IMR-90 (cell line): ENCODE results near the gene USP54. TPM values are rescaled to one million over a fixed set of nuclear protein-coding genes. Genes with fewer than 3 reads are reported as not detected.

Experiments used
- ATAC-seq: fragments of 200-7000 bp; cut with Tn5 transposase; 2 replicates; pipeline ENCODE4 v1.9.1; 2020; ENCODE audit warnings: low read depth, mild to moderate bottlenecking, moderate library complexity
- BruUV-seq: library from RNA; stranded (reverse); fragments of 400-500 nt; replicated peaks from 2 replicates; lab custom pipeline; 2021; lab: Mats Ljungman, UMichigan
- CTCF ChIA-PET: fragments of 300-600 bp; formaldehyde crosslinking; extraction: SDS; loops from one replicate; lab custom pipeline; 2021; ENCODE audit warnings: antibody characterized with exemption; lab: Yijun Ruan, JAX
- POLR2A ChIA-PET: fragments of 300-600 bp; sonication (Branson Sonifier 250); formaldehyde crosslinking; loops from one replicate; lab custom pipeline; 2022; ENCODE audit warnings: antibody characterized with exemption; ENCODE audit not compliant: unreplicated experiment; lab: Charles Lee
- DNase-seq: peaks from one replicate; pipeline ENCODE4 v3.0.0; 2013
- H2AFZ ChIP-seq: replicated peaks from 2 replicates; pipeline ENCODE3; 2013; ENCODE audit warnings: low read length, mild to moderate bottlenecking; ENCODE audit not compliant: poor library complexity
- H2AK5ac ChIP-seq: 2 replicates; pipeline ENCODE4 v1.6.1; 2013; ENCODE audit warnings: low read depth, low read length, inconsistent platforms
- H2AK9ac ChIP-seq: replicated peaks from 2 replicates; pipeline ENCODE3; 2013; ENCODE audit warnings: mild to moderate bottlenecking, low read depth, low read length, moderate library complexity; ENCODE audit not compliant: poor library complexity
- H2BK120ac ChIP-seq: 2 replicates; pipeline ENCODE4 v1.6.1; 2013; ENCODE audit warnings: low read depth, low read length, inconsistent platforms
- H2BK15ac ChIP-seq: 3 replicates; pipeline ENCODE4 v1.6.1; 2013; ENCODE audit warnings: low read depth, low read length, inconsistent platforms
- H2BK20ac ChIP-seq: 2 replicates; pipeline ENCODE4 v1.6.1; 2013; ENCODE audit warnings: low read depth, mild to moderate bottlenecking, inconsistent platforms, low read length, moderate library complexity
- H2BK5ac ChIP-seq: 2 replicates; pipeline ENCODE4 v1.6.1; 2013; ENCODE audit warnings: mild to moderate bottlenecking, low read depth, low read length, inconsistent platforms; ENCODE audit not compliant: poor library complexity, severe bottlenecking
- H3K14ac ChIP-seq: replicated peaks from 2 replicates; pipeline ENCODE4 v1.6.1; 2013; ENCODE audit warnings: low read depth, low read length, inconsistent platforms
- H3K18ac ChIP-seq: 2 replicates; pipeline ENCODE4 v1.6.1; 2013; ENCODE audit warnings: low read depth, low read length, control low read depth
- H3K23ac ChIP-seq: 2 replicates; pipeline ENCODE4 v1.6.1; 2013; ENCODE audit warnings: low read depth, low read length, inconsistent platforms
- H3K27ac ChIP-seq: 2 replicates; pipeline ENCODE4 v1.5.1; 2013; ENCODE audit warnings: mild to moderate bottlenecking, control low read depth, low read length; ENCODE audit not compliant: insufficient read depth
- H3K27me3 ChIP-seq: 2 replicates; pipeline ENCODE4 v1.6.1; 2013; ENCODE audit warnings: low read length; ENCODE audit not compliant: control insufficient read depth, insufficient read depth
- H3K36me3 ChIP-seq: 2 replicates; pipeline ENCODE4 v1.6.1; 2013; ENCODE audit warnings: low read length, mixed read lengths; ENCODE audit not compliant: control insufficient read depth, insufficient read depth
- H3K4ac ChIP-seq: 2 replicates; pipeline ENCODE4 v1.6.1; 2013; ENCODE audit warnings: low read depth, low read length, inconsistent platforms
- H3K4me1 ChIP-seq: 2 replicates; pipeline ENCODE4 v1.6.1; 2013; ENCODE audit warnings: low read length, mixed read lengths; ENCODE audit not compliant: control insufficient read depth, insufficient read depth
- H3K4me2 ChIP-seq: 2 replicates; pipeline ENCODE4 v1.6.1; 2013; ENCODE audit warnings: low read depth, mild to moderate bottlenecking, control low read depth, low read length, moderate library complexity
- H3K4me3 ChIP-seq: 2 replicates; pipeline ENCODE4 v1.5.1; 2013; ENCODE audit warnings: low read depth, mild to moderate bottlenecking, control low read depth, low read length, moderate library complexity; ENCODE audit not compliant: insufficient read depth
- H3K56ac ChIP-seq: 2 replicates; pipeline ENCODE4 v1.6.1; 2013; ENCODE audit warnings: low read length, inconsistent platforms; ENCODE audit not compliant: insufficient read depth; ENCODE audit errors: extremely low read depth
- H3K79me1 ChIP-seq, 2 experiments: 2 replicates each; pipeline ENCODE4 v1.6.1; 2013; ENCODE audit warnings: low read length in 2 of 2, inconsistent platforms in 1 of 2, low read depth in 1 of 2
- H3K9ac ChIP-seq: 2 replicates; pipeline ENCODE4 v1.6.1; 2013; ENCODE audit warnings: low read depth, low read length, control low read depth
- H3K9me1 ChIP-seq: 2 replicates; pipeline ENCODE4 v1.6.1; 2013; ENCODE audit warnings: low read length, inconsistent platforms; ENCODE audit not compliant: insufficient read depth
- H3K9me3 ChIP-seq: 2 replicates; pipeline ENCODE4 v1.6.1; 2013; ENCODE audit warnings: low read length; ENCODE audit not compliant: control insufficient read depth, insufficient read depth
- H4K20me1 ChIP-seq: 2 replicates; pipeline ENCODE4 v1.6.1; 2013; ENCODE audit warnings: low read length, inconsistent platforms; ENCODE audit not compliant: insufficient read depth
- H4K5ac ChIP-seq: 2 replicates; pipeline ENCODE4 v1.6.1; 2013; ENCODE audit warnings: mild to moderate bottlenecking, low read depth, low read length, control low read depth
- H4K8ac ChIP-seq, 2 experiments: 2 replicates each; pipeline ENCODE4 v1.6.1; 2013; ENCODE audit warnings: low read depth in 2 of 2, low read length in 2 of 2, control low read depth in 1 of 2, inconsistent platforms in 1 of 2
- H4K91ac ChIP-seq: 2 replicates; pipeline ENCODE4 v1.6.1; 2013; ENCODE audit warnings: low read depth, low read length, inconsistent platforms; ENCODE audit not compliant: insufficient read depth
- BHLHE40 ChIP-seq: fragments of 150-350 bp; IDR thresholded peaks from 2 replicates; pipeline ENCODE4 v1.6.1; 2016; ENCODE audit warnings: mild to moderate bottlenecking, low read depth, low read length
- CHD1 ChIP-seq: IDR thresholded peaks from 2 replicates; pipeline ENCODE4 v1.6.1; 2012; ENCODE audit warnings: low read depth, low read length, improper control_type of control experiment
- MAFK ChIP-seq: IDR thresholded peaks from 2 replicates; pipeline ENCODE4 v1.6.1; 2012; ENCODE audit warnings: low read depth, low read length, improper control_type of control experiment
- MAZ ChIP-seq: IDR thresholded peaks from 2 replicates; pipeline ENCODE4 v1.6.1; 2012; ENCODE audit warnings: low read depth, mild to moderate bottlenecking, low read length, improper control_type of control experiment, moderate library complexity, borderline replicate concordance
- MXI1 ChIP-seq: IDR thresholded peaks from 2 replicates; pipeline ENCODE4 v1.6.1; 2012; ENCODE audit warnings: low read depth, mild to moderate bottlenecking, low read length, moderate library complexity, borderline replicate concordance
- NFE2L2 ChIP-seq: fragments of 150-350 bp; IDR thresholded peaks from 2 replicates; pipeline ENCODE4 v1.6.1; 2016; ENCODE audit warnings: low read depth, mild to moderate bottlenecking, low read length
- POLR2A ChIP-seq: IDR thresholded peaks from 2 replicates; pipeline ENCODE4 v1.6.1; 2012; ENCODE audit warnings: mild to moderate bottlenecking, low read depth, low read length
- RCOR1 ChIP-seq: IDR thresholded peaks from 2 replicates; pipeline ENCODE4 v1.6.1; 2012; ENCODE audit warnings: mild to moderate bottlenecking, low read length, improper control_type of control experiment; ENCODE audit not compliant: insufficient replicate concordance
- RFX5 ChIP-seq: IDR thresholded peaks from 2 replicates; pipeline ENCODE4 v1.8.0; 2012; ENCODE audit warnings: low read depth, mild to moderate bottlenecking, low read length, moderate library complexity
- SMC3 ChIP-seq: fragments of 150-350 bp; IDR thresholded peaks from 2 replicates; pipeline ENCODE4 v1.6.1; 2016; ENCODE audit warnings: low read depth, mild to moderate bottlenecking, antibody characterized with exemption, low read length, moderate library complexity
- WGBS, 2 experiments: methylation state at CpG; one replicate each; pipeline versions ENCODE4 v1.1.5 to v1.1.7; 2013; ENCODE audit warnings: missing lambda C conversion rate in 2 of 2; ENCODE audit not compliant: insufficient read length in 1 of 2; ENCODE audit errors: extremely low coverage in 2 of 2; 5-methylcytosine and 5-hydroxymethylcytosine counted together
- dilution Hi-C: fragments of 300-500 bp; cut with HindIII; formaldehyde crosslinking; loops from one replicate; pipeline ENCODE4 v1.14.3; 2018; ENCODE audit warnings: low sequenced_read_pairs; ENCODE audit not compliant: unreplicated experiment
- in situ Hi-C: fragments of 300-500 bp; cut with MboI; formaldehyde crosslinking; loops from 3 replicates; pipeline ENCODE4 v1.14.3; 2019; ENCODE audit warnings: low sequenced_read_pairs, inconsistent platforms, mixed read lengths
- intact Hi-C: fragments of 100-400 bp; cut with micrococcal nuclease; formaldehyde crosslinking; loops from 2 replicates; pipeline ENCODE4 v1.10.0; 2022
- polyA plus RNA-seq, 3 experiments: library from polyadenylated mRNA; depleted of rRNA; stranded (reverse); fragments of >200 nt; gene quantifications; 2 replicates each; pipeline ENCODE4 v1.2.3, GENCODE V29; 2012; ENCODE audit warnings: low replicate concordance in 1 of 3
- total RNA-seq: library from RNA; depleted of rRNA; stranded (reverse); fragments of >200 nt; gene quantifications from 2 replicates; pipeline ENCODE4 v1.2.3, GENCODE V29; 2012

The USP54 gene
- total and polyA plus RNA-seq, 2 of the 4 experiments (the other 2 are of a cell fraction), result 4.0 to 7.9 TPM

DNA sequence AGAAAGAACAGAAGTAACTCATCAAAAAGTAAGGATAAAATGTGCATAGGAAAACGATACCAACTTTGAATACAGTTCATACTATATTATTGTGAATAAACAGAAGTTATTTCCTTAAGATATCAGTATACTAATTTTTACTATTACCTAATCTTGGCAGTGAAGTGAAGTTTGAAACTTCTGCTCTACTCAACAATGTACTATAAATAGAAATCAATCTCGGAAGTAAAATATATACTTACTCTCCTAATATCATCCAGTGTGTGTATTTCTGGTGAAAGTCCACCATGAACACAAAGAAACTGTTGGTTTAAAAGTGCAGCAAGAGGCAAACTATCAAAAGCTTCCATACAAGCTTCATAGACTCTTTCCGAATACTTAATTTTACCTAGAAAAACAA is 119.9 kb downstream of the USP54 start:
- H3K9ac ChIP-seq, result no peak overlapping the region
- no peaks in the 10 kb centered on the region for H4K20me1 ChIP-seq
- peaks cover 3% of the 10 kb centered on the region in 2 experiments; a peak in 2 of 4 replicates for H3K79me1 ChIP-seq
- DNase-seq (no peak), ATAC-seq (no peak)
- H2BK20ac ChIP-seq, result no peak overlapping the region
- no peak overlapping the region for H3K27ac ChIP-seq
- no peak overlapping the region for H2AFZ ChIP-seq
- no peak overlapping the region for H4K5ac ChIP-seq
- no peaks in the 10 kb centered on the region for H3K9me1 ChIP-seq
- H2BK5ac ChIP-seq, result no peak overlapping the region
- ChIA-PET CTCF (no interaction called here), POLR2A (interaction anchor here (0.5 to 0.6 kb wide), 2 partner anchors 10 to 16 kb away, joined by 8 to 22 read pairs; no protein-coding TSS in a partner anchor)
- H4K91ac ChIP-seq, result no peak overlapping the region
- no peak overlapping the region for H3K23ac ChIP-seq
- H3K14ac ChIP-seq, result no peak overlapping the region
- no peak overlapping the region for H3K56ac ChIP-seq
- H3K27me3 ChIP-seq, result no peaks in the 10 kb centered on the region
- H4K8ac ChIP-seq, result no peak overlapping the region
- H3K4me1 ChIP-seq, result no peaks in the 10 kb centered on the region
- intact Hi-C loops (no loop called here), in situ Hi-C loops (no loop called here), dilution Hi-C loops (no loop called here)
- H3K4me2 ChIP-seq, result no peak overlapping the region
- H3K18ac ChIP-seq, result no peak overlapping the region
- WGBS, 2 experiments, result no CpG with 5 or more reads among the region's 3 CpGs
- no peak overlapping the region for H3K4ac ChIP-seq
- H3K9me3 ChIP-seq, result no peaks in the 10 kb centered on the region
- H2AK5ac ChIP-seq, result no peak overlapping the region
- H2BK120ac ChIP-seq, result no peak overlapping the region
- BruUV-seq, result no TSS peak
- no peak overlapping the region for H2BK15ac ChIP-seq
- no peak overlapping the region for H2AK9ac ChIP-seq
- TF ChIP-seq RFX5, result no peak
- TF ChIP-seq SMC3, result no peak
- TF ChIP-seq NFE2L2, result no peak
- TF ChIP-seq MAFK, result no peak
- no peak for TF ChIP-seq RCOR1
- no peak for TF ChIP-seq MAZ
- no peak for TF ChIP-seq POLR2A
- no peak for TF ChIP-seq CHD1
- TF ChIP-seq BHLHE40, result no peak
- TF ChIP-seq MXI1, result no peak
- peaks cover 22% of the 10 kb centered on the region for H3K36me3 ChIP-seq
- H3K4me3 ChIP-seq, result no peak overlapping the region
